PC-9 (cell line): ENCODE data around the gene EIF4G3.

Experiments
- CTCF ChIP-seq: fragments of 200-600 bp; sonication (generic); conservative IDR thresholded peaks from 2 replicates; pipeline ENCODE4 v1.6.1; 2017; ENCODE audit warnings: mixed run types, antibody characterized with exemption, mild to moderate bottlenecking, moderate library complexity
- EZH2 ChIP-seq: fragments of 200-600 bp; sonication (generic); IDR thresholded peaks from 2 replicates; pipeline ENCODE4 v1.8.0; 2017; ENCODE audit warnings: antibody characterized with exemption, low read depth

- TF ChIP-seq CTCF (no peak), EZH2 (no peak)
These were observed 16.4 kb downstream of the EIF4G3 start for GRCh38 chr1:21160263-21160796.
